Stomach smooth muscle (tissue), 2 donors: ENCODE results near the gene PTMA.

Source experiments
- H3K27ac ChIP-seq: one replicate; pipeline ENCODE4 v1.7.0; 2013; ENCODE audit warnings: mild to moderate bottlenecking, low read length, inconsistent platforms
- H3K27me3 ChIP-seq, 2 donors: one replicate each; pipeline ENCODE4 v1.7.0; 2013; ENCODE audit warnings: low read length in 2 of 2; ENCODE audit not compliant: insufficient read depth in 2 of 2, control insufficient read depth in 1 of 2
- H3K36me3 ChIP-seq, 2 donors: one replicate each; pipeline ENCODE4 v1.7.0; 2013; ENCODE audit warnings: low read length in 2 of 2; ENCODE audit not compliant: control insufficient read depth in 2 of 2, insufficient read depth in 2 of 2
- H3K4me1 ChIP-seq: one replicate; pipeline ENCODE4 v1.7.0; 2013; ENCODE audit warnings: low read length; ENCODE audit not compliant: control insufficient read depth, insufficient read depth
- H3K4me3 ChIP-seq, 2 donors: one replicate each; pipeline ENCODE4 v1.7.0; 2013; ENCODE audit warnings: low read length in 2 of 2
- H3K9ac ChIP-seq, 2 donors: one replicate each; pipeline ENCODE4 v1.7.0; 2013; ENCODE audit warnings: low read length in 2 of 2, mild to moderate bottlenecking in 1 of 2
- H3K9me3 ChIP-seq, 2 donors: one replicate each; pipeline ENCODE4 v1.7.0; 2013; ENCODE audit warnings: low read length in 2 of 2; ENCODE audit not compliant: control insufficient read depth in 2 of 2
- donor health status: healthy.
- donor health status: Pancreatic carcinoma.

PTMA gene

DNA sequence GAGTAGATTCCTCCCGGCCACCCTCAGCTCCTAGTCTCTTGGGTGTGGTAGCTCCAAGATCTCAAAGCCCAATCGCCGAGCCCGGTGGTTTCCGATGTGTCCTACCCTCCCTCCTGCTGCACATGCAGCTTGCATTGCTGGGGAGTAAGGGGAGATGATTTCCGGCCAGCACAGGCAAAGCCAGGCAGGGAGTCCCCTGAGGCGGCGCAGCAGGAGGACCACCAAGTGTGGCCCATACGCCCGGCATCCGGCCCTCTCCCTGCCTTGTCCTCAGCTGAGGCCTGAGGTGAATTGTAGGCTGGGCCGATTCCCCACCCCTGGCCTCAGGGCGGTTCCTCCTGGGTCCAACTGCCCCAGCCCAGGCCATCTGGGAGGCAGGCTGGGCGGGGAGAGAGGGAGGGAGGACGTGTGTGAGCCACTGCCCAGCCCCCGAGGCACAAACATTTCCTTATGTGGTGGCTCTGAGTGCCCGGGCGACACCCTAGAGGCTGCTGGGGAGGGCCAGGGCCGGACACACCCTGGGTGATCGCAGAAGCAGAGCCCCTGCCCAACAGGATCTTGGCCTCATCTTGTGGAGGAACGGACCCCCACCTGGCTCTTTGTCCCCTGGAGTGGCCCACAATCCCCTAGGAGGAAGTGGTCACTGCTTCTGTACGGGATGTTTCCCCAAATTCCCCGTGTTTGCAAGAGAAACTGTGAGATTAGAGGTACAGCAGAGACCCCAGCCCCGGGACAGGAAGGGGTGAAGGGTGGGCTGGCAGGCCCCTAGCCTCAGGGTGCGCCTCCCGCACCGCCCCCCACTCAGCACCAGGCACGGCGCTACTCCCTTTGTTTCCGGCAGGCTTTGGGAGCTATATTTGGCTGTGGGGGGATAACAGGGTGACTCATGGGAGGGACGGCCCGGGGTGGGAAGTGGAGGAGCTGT is 41.9 kb upstream of the PTMA start:
- Histone ChIP-seq H3K36me3 (no peaks in the 10 kb centered on the region), H3K4me1 (peaks cover 48% of the 10 kb centered on the region), H3K27ac (peak overlapping the region; percentile 100), H3K9ac (peak overlapping the region; percentile 99), H3K27me3 (no peaks in the 10 kb centered on the region), H3K9me3 (no peaks in the 10 kb centered on the region), H3K4me3 (peak overlapping the region; percentile 64 to 81)

DNA sequence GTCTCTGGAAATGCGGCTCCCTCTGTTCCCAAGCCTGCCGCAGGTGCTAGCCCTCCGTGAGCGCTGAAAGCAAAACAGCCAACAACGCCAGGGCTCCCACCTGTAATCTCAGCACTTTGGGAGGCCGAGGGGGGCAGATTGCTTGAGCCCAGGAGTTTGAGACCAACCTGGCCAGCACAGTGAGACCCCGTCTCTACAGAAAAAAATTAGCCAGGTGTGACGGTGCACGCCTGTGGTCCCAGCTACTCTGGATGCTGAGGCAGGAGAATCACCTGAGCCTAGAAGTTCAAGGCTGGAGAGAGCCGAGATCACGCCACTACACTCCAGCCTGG is 41.3 kb upstream of the PTMA start:
- H3K36me3 ChIP-seq: no peaks in the 10 kb centered on the region
- H3K9ac ChIP-seq: peak overlapping the region; percentile 99
- peak overlapping the region; percentile 64 to 81 for H3K4me3 ChIP-seq
- peak overlapping the region; percentile 100 for H3K27ac ChIP-seq
- H3K27me3 ChIP-seq: no peaks in the 10 kb centered on the region
- H3K4me1 ChIP-seq: peaks cover 54% of the 10 kb centered on the region
- no peaks in the 10 kb centered on the region for H3K9me3 ChIP-seq

DNA sequence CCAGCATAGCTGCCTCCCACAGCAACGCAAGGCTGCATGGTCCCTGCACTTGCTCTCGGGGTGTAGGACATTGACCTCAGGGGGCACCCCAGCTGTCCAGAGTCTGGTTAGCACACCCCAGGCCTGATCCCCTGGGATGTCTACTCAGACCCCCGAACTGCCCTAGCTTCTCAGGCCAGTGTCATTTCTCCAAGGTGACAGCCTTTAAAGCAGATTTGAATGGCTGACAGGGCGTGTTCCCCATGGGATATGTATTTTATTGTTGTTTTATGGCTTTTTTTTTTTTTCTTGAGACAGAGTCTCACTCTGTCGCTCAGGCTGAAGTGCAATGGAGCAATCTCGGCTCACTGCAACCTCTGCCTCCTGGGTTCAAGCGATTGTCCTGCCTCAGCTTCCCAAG is 40.8 kb upstream of the PTMA start:
- peaks cover 55% of the 10 kb centered on the region for H3K4me1 ChIP-seq
- H3K36me3 ChIP-seq: no peaks in the 10 kb centered on the region
- no peaks in the 10 kb centered on the region for H3K9me3 ChIP-seq
- peak overlapping the region; percentile 99 for H3K9ac ChIP-seq
- peak overlapping the region in 1 of 2 donors; percentile 81 for H3K4me3 ChIP-seq
- H3K27me3 ChIP-seq: no peaks in the 10 kb centered on the region
- peak overlapping the region; percentile 100 for H3K27ac ChIP-seq

DNA sequence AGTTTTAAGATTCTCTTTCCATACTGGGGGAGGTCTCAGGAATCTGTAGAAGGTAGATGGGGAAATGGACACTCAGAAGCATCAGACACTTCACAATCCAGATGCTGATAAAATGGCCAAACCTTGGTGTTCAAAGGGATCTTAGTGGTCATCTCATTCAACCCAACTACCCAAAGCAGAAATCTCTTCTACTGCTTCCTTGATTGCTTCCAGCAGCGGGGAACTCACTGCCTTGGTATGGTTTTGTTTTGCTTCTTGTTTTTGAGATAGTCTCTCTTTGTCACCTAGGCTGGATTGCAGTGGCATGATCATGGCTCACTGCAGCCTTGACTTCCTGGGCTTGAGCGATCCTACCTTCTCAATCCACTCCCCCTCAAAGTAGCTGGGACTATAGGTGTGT is 39.3 kb upstream of the PTMA start:
- Histone ChIP-seq H3K27me3 (no peaks in the 10 kb centered on the region), H3K9ac (no peak overlapping the region), H3K36me3 (no peaks in the 10 kb centered on the region), H3K4me1 (peaks cover 63% of the 10 kb centered on the region), H3K27ac (no peak overlapping the region), H3K4me3 (no peak overlapping the region), H3K9me3 (no peaks in the 10 kb centered on the region)

DNA sequence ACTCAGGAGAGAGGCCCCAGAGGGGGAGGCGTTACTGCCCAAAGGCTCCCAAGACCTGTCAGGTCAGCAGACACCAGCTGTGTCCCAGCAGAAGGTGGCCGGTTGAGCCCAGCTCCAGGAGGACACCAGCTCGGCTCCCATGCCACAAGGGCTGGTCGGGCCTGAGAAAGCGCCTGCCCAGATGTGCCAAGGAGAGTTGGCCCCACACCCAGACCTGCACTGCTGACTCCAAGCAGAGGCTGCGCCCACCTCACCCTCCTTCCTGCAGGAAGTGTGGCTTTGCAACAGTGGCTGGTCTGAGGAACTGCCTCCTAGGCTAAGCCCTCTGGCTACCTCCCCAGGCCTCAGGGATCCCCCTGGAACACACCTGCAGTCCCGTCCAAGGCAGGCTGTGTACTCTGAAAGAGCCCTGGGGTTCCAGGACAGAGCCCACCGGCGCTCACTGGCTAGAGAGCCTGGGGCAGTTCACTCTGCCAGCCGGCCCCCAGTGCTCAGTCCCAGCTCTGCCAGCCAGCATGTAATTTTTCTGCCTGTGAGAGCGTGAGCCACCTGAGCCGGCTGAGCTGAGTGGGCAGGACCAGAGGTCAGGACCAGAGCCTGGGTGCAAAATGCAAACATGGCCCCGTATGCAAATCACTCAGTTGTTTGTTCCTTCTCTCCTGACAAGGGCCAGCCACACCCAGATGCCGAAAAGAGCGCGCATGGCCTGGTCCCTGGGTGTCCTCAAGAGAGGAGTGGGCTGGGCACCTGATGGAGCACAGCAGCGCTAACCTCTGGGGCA is 36.9 kb upstream of the PTMA start:
- Histone ChIP-seq H3K9me3 (no peaks in the 10 kb centered on the region), H3K9ac (peak overlapping the region in 1 of 2 donors; percentile 47), H3K27ac (peak overlapping the region; percentile 80), H3K4me1 (peaks cover 60% of the 10 kb centered on the region), H3K4me3 (no peak overlapping the region), H3K27me3 (no peaks in the 10 kb centered on the region), H3K36me3 (no peaks in the 10 kb centered on the region)

DNA sequence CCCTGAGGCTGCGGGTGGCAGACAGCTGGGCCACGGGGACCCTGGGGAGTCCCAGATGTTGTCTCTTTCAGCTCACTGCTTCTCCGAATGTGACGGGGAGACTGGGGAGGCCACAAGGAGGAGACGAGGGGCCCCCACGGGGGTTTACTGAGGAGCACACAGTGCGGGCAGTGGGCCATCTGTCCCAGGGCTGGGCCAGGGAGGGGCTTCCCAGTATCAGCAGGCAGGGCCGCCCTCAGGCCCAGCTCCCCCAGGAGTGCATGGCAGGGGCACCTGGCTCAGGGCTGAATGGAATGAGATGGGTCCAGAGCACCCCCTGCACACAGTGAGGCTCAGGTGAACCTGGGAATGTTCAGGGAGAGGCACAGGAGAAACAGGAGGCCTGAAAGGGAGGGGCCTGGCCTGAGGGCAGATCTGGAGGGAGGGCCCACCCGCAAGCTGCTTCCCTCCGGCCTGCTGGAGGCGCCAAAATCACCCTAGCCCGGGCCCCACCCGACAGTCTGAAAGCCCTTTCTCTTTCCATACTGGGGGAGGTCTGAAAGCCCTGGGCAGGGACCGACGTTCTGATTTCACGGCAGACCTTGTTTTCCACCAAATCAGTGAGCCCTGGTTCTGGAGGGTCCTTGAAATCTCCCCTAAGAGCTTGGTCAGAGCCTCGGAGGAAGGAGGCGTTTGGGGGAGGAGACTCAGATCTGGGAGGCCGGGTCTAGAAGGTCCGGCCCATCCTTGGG is 35.5 kb upstream of the PTMA start:
- no peaks in the 10 kb centered on the region for H3K9me3 ChIP-seq
- peak overlapping the region; percentile 40 to 47 for H3K9ac ChIP-seq
- no peaks in the 10 kb centered on the region for H3K27me3 ChIP-seq
- H3K36me3 ChIP-seq: no peaks in the 10 kb centered on the region
- H3K4me1 ChIP-seq: peaks cover 50% of the 10 kb centered on the region
- peak overlapping the region; percentile 80 for H3K27ac ChIP-seq
- peak overlapping the region in 1 of 2 donors; percentile 35 for H3K4me3 ChIP-seq

DNA sequence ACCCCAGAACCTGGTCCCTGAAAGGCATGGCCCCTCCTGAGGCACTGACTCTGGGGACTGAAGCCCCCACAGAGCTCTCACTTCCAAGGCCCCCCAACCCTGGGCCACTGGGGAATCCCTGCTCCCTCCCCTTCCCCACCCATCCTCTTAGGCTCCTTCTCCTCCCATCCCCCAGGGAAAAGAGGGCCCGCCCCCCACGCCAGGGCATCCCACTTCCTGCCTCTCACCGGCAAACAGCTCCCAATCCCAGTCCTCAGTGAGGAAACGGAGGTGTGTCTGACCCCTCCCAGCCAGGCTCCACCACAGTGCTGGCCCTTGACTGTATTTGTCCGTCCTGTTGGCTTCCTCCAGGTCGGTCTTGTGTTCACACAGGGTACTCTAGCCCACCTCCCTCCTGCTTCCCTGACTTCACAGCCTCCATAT is 35.0 kb upstream of the PTMA start:
- Histone ChIP-seq H3K4me3 (peak overlapping the region in 1 of 2 donors; percentile 35), H3K4me1 (peaks cover 51% of the 10 kb centered on the region), H3K9ac (peak overlapping the region; percentile 13 to 47)

DNA sequence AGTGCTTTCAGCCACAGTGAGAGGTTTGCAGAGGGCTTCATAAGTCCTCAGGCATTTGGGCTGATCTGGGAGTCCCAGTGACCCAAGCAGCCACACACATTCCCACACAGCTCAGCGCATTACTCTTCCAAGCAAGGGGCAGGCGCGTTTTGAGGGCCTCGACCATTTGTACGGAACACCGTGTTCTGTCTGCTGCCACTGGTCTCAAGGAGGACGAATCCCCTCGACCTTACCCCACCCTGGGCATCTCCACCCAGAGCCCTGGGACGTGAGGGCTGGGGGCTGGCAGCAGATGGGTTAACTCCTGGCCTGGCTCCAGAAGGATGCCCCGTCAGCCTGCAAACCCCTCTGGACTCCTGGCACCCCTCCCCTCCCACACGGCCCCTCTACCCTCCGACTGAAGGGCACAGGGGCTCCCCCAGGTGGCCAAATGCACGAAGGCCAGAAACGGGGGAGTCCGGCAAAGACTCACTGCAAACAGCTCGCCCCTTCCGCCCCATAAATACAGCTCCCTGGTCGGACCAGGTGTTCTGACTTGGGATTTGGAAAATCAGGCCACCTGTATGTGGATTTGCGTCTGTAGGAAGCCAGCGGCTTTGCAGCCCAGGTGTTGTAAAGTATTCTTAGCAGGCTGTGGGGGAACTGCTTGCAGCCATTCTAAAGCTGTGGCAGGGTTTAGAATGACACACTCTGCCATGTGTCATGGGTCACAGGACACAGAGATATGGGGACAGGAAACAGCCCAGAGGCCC is 33.6 kb upstream of the PTMA start:
- Histone ChIP-seq H3K4me1 (peaks cover 48% of the 10 kb centered on the region), H3K36me3 (no peaks in the 10 kb centered on the region), H3K9ac (peak overlapping the region; percentile 20 to 66), H3K27ac (peak overlapping the region; percentile 94), H3K27me3 (no peaks in the 10 kb centered on the region), H3K4me3 (peak overlapping the region in 1 of 2 donors; percentile 35), H3K9me3 (no peaks in the 10 kb centered on the region)

More for the DNA sequence above, 35.0 kb upstream of the PTMA start:
- Histone ChIP-seq H3K9me3 (no peaks in the 10 kb centered on the region), H3K36me3 (no peaks in the 10 kb centered on the region), H3K27ac (peak overlapping the region; percentile 80), H3K27me3 (no peaks in the 10 kb centered on the region)

DNA sequence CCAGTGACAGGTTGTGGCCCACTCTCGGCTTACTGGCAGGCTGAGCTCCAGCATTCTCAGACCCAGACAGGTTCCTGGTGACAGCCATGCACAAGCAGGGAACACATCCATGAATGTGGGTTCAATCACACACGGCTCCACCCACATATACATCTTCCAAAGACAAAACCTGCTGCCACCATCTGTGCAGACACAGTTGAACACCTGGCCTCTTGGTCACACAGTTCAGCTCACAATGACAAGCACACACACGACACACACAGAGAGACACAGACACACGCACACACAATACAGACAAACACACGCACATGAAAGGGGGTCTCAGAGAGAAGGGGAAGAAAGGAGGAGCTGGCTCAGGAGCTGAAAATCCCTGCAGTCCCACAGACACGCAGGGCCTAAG is 32.1 kb upstream of the PTMA start:
- Histone ChIP-seq H3K27ac (no peak overlapping the region), H3K27me3 (no peaks in the 10 kb centered on the region), H3K4me1 (peaks cover 47% of the 10 kb centered on the region), H3K4me3 (no peak overlapping the region), H3K9ac (no peak overlapping the region), H3K36me3 (no peaks in the 10 kb centered on the region), H3K9me3 (no peaks in the 10 kb centered on the region)

DNA sequence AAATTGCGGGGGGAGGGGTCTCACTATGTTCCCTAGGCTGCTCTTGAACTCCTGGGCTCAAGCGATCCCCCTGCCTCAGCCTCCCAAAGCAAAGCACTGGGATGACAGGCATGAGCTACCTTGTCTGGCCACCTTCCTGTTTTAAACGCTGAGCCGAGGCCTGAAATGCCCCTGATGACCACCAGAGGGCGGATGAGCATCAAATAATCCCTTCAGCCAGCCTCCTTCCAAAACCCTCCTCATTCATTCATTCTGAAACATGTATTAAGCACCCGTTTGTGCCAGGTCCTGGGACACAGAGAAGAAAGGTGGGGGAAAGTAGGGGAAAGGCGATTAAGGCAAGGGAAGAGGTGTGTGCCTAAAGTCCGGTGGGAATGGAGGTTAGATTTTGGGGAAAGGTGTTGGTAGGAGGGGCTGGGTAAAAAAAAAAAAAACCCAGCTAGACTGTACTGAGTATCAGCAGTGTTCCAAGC is 30.7 kb upstream of the PTMA start:
- no peak overlapping the region for H3K27ac ChIP-seq
- no peaks in the 10 kb centered on the region for H3K9me3 ChIP-seq
- H3K27me3 ChIP-seq: no peaks in the 10 kb centered on the region
- H3K9ac ChIP-seq: no peak overlapping the region
- no peak overlapping the region for H3K4me3 ChIP-seq
- no peaks in the 10 kb centered on the region for H3K36me3 ChIP-seq
- peaks cover 40% of the 10 kb centered on the region for H3K4me1 ChIP-seq
